ENCODE results near the gene ARL16. TPM values are rescaled to one million over a fixed set of nuclear protein-coding genes. Genes with fewer than 3 reads are reported as not detected.

Gene ARL16
- total and polyA plus RNA-seq, 2 of the 4 experiments (the other 2 are of a cell fraction) = 51.1 to 77.9 TPM

GRCh38 chr17:81708739-81709185, 25.2 kb upstream of the ARL16 start:
- Histone ChIP-seq H3K4me3 (ENCODE audit: insufficient read depth, low read depth, low read length) (no peak overlapping the region), H4K91ac (ENCODE audit: insufficient read depth, low read depth, low read length) (no peak overlapping the region), H3K23ac (ENCODE audit: low read depth, low read length) (no peak overlapping the region), H2AK9ac (replicated peaks; ENCODE audit: low read depth, low read length, poor library complexity) (no peak overlapping the region), H2BK120ac (ENCODE audit: low read depth, low read length) (no peak overlapping the region), H2AFZ (replicated peaks; ENCODE audit: low read length, poor library complexity) (no peak overlapping the region), H4K8ac (ENCODE audit: low read depth in 2 of 2, low read length in 2 of 2) (no peak overlapping the region), H3K27me3 (ENCODE audit: control insufficient read depth, insufficient read depth, low read length) (no peaks in the 10 kb centered on the region), H4K5ac (ENCODE audit: low read depth, low read length) (no peak overlapping the region), H3K4ac (ENCODE audit: low read depth, low read length) (no peak overlapping the region), H2BK15ac (ENCODE audit: low read depth, low read length) (no peak overlapping the region), H3K27ac (ENCODE audit: insufficient read depth, low read length) (no peak overlapping the region), H2BK5ac (ENCODE audit: low read depth, low read length, poor library complexity, severe bottlenecking) (no peak overlapping the region), H2AK5ac (ENCODE audit: low read depth, low read length) (no peak overlapping the region), H3K56ac (ENCODE audit: extremely low read depth, insufficient read depth, low read length) (no peak overlapping the region), H4K20me1 (ENCODE audit: insufficient read depth, low read length) (peaks cover 3% of the 10 kb centered on the region), H2BK20ac (ENCODE audit: low read depth, low read length) (no peak overlapping the region), H3K9me1 (ENCODE audit: insufficient read depth, low read length) (peaks cover 8% of the 10 kb centered on the region), H3K9me3 (ENCODE audit: control insufficient read depth, insufficient read depth, low read length) (no peaks in the 10 kb centered on the region), H3K4me1 (ENCODE audit: control insufficient read depth, insufficient read depth, low read length) (peaks cover 23% of the 10 kb centered on the region), H3K14ac (replicated peaks; ENCODE audit: low read depth, low read length) (no peak overlapping the region), H3K9ac (ENCODE audit: low read depth, low read length) (no peak overlapping the region), H3K36me3 (ENCODE audit: control insufficient read depth, insufficient read depth, low read length) (peaks cover 16% of the 10 kb centered on the region), H3K18ac (ENCODE audit: low read depth, low read length) (no peak overlapping the region), H3K79me1 (ENCODE audit: low read depth in 1 of 2, low read length in 2 of 2) (peaks cover 19 to 47% of the 10 kb centered on the region in 2 experiments), H3K4me2 (ENCODE audit: low read depth, low read length) (no peak overlapping the region)
- in situ Hi-C loops (cut with MboI; ENCODE audit: low sequenced_read_pairs) (no loop called here), intact Hi-C loops (cut with micrococcal nuclease) (no loop called here), dilution Hi-C loops (cut with HindIII; ENCODE audit: low sequenced_read_pairs, unreplicated experiment) (no loop called here)
- DNase-seq (no peak), ATAC-seq (ENCODE audit: low read depth) (no peak)
- ChIA-PET CTCF (no interaction called here), POLR2A (ENCODE audit: unreplicated experiment) (no interaction called here)
- TF ChIP-seq CHD1 (IDR thresholded peaks at IDR 0.05; ENCODE audit: low read depth, low read length) (no peak), POLR2A (IDR thresholded peaks at IDR 0.05; ENCODE audit: low read depth, low read length) (no peak), RAD21 (IDR thresholded peaks at IDR 0.05; ENCODE audit: low read length) (no peak), RCOR1 (IDR thresholded peaks at IDR 0.05; ENCODE audit: insufficient replicate concordance, low read length) (no peak), CTCF (conservative IDR thresholded peaks at IDR 0.05; ENCODE audit: low read depth, low read length) (no peak), MXI1 (IDR thresholded peaks at IDR 0.05; ENCODE audit: borderline replicate concordance, low read depth, low read length) (no peak), ELK1 (IDR thresholded peaks at IDR 0.05; ENCODE audit: borderline replicate concordance, low read depth, low read length) (no peak), CEBPB (IDR thresholded peaks at IDR 0.05; ENCODE audit: low read depth, low read length) (no peak), MAFK (IDR thresholded peaks at IDR 0.05; ENCODE audit: low read depth, low read length) (no peak), RFX5 (IDR thresholded peaks at IDR 0.05; ENCODE audit: low read depth, low read length) (no peak), MAZ (IDR thresholded peaks at IDR 0.05; ENCODE audit: borderline replicate concordance, low read depth, low read length) (no peak), BHLHE40 (IDR thresholded peaks at IDR 0.05; ENCODE audit: low read depth, low read length) (no peak), SMC3 (IDR thresholded peaks at IDR 0.05; ENCODE audit: low read depth, low read length) (no peak), FOS (IDR thresholded peaks at IDR 0.05; ENCODE audit: low read depth, low read length) (no peak)
- BruUV-seq (replicated peaks) = no TSS peak
- 86% methylated on average over 14 of the region's 17 CpGs; no CpG with 5 or more reads in 1 of the 2 experiments for WGBS, 2 experiments (ENCODE audit: extremely low coverage in 2 of 2, insufficient read length in 1 of 2)

Data from IMR-90 (cell line).